NT2/D1 (cell line): ENCODE measurements around the gene DGAT2L6.

Source experiments
- YY1 ChIP-seq: IDR thresholded peaks from 2 replicates; pipeline ENCODE4 v1.6.1; 2011; ENCODE audit not compliant: insufficient read length, insufficient read depth
- ZNF274 ChIP-seq: IDR thresholded peaks from 2 replicates; pipeline ENCODE4 v1.6.1; 2011; ENCODE audit warnings: mild to moderate bottlenecking, low read depth, low read length

DNA sequence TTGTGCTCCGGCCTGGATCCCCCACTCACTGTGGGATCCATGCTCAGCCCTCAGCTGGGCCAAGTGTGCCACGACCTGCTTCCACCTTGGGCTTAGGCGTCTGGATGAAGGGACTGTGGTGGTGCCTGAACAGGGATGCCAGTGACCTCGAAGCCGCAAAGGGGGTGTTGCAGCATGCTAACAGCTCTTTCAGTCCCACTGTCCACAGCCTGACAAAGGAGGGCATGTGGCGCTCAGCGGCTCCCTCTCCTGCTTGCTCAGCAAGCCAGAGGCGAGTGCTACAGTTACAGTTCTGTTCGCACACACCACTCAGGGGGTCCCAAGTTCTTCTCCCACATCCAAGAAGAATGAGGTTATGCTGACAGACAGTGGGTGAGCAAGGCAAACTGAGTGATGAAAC lies 49.2 kb upstream of the DGAT2L6 start:
- TF ChIP-seq YY1 (no peak), ZNF274 (no peak)
